Gastroesophageal sphincter (tissue), 3 donors: ENCODE data around the gene HAGHL.

ENCODE experiments used
- EP300 ChIP-seq: sonication (generic); formaldehyde crosslinking; IDR thresholded peaks from one replicate; pipeline ENCODE4 v1.6.1; 2017; ENCODE audit warnings: antibody characterized with exemption, mild to moderate bottlenecking
- POLR2A ChIP-seq, 2 donors: fragments of 450-650 bp; IDR thresholded peaks; one replicate each; pipeline ENCODE4 v1.6.1; 2017; ENCODE audit warnings: antibody characterized with exemption in 2 of 2, mild to moderate bottlenecking in 2 of 2, moderate library complexity in 1 of 2
- TF ChIP-seq, protein P1 (sequence below), 4 experiments: fragments of 200-600 bp in 2 of 4; fragments of 450-650 bp in 2 of 4; sonication (generic) in 1 of 4; IDR thresholded peaks; one replicate each; pipeline ENCODE4 v1.5.1; 2017 to 2019; ENCODE audit warnings: antibody characterized with exemption in 4 of 4, mild to moderate bottlenecking in 2 of 4, moderate library complexity in 2 of 4

DNA sequence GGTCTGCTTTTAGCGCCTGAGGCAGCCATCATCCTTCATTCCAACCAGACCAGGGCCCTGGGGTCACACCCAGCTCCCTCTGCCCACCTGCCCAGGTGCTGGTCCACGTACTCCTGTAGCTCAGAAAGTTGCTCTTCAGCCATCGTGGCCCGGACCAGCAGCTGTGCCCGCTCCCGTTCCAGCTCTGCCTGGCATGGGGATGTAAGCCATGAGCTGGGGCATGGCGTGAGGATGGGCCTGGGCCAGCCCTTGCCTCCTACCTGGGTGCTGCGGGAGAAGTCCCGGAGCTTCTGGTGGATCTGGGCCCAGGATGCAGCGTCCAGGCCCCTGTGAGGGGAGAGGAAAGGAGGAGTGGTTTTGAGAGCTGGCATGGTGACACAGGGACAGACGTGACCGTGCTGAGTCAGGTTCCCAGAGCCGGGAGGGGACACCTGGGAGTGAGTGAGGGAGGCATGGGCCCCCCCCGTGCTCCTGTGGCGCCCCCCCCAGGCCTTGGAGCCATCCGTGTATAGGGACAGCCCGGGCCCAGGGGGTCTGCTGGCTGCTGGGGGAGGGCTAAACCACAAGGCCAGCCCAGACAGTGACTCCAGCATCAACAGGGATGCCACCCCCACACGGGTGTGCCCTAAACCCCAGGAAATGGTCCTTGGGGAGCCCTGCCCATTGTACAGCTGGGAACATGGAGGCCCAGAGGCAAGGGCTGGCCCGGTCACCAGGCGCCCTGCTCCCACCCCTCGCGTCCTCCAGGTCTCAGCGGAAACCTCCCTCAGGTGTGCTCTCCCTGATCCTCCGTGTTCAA, 3.9 kb upstream of the HAGHL start:
- TF ChIP-seq EP300 = no peak
- TF ChIP-seq, protein P1, sequence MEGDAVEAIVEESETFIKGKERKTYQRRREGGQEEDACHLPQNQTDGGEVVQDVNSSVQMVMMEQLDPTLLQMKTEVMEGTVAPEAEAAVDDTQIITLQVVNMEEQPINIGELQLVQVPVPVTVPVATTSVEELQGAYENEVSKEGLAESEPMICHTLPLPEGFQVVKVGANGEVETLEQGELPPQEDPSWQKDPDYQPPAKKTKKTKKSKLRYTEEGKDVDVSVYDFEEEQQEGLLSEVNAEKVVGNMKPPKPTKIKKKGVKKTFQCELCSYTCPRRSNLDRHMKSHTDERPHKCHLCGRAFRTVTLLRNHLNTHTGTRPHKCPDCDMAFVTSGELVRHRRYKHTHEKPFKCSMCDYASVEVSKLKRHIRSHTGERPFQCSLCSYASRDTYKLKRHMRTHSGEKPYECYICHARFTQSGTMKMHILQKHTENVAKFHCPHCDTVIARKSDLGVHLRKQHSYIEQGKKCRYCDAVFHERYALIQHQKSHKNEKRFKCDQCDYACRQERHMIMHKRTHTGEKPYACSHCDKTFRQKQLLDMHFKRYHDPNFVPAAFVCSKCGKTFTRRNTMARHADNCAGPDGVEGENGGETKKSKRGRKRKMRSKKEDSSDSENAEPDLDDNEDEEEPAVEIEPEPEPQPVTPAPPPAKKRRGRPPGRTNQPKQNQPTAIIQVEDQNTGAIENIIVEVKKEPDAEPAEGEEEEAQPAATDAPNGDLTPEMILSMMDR (IDR thresholded peaks at IDR 0.05) = no peak
- TF ChIP-seq POLR2A (IDR thresholded peaks at IDR 0.05) = no peak
